GM23248 (cell line): Measurements from ENCODE around the gene ZFP2. TPM values are rescaled to one million over a fixed set of nuclear protein-coding genes. Genes with fewer than 3 reads are reported as not detected.
"Not testable (repeated sequence)": the region's sequence is repeated elsewhere in the genome, so short reads cannot be mapped to it uniquely, and the experiment has no call there.

ENCODE experiments used
- DNase-seq: peaks from one replicate; pipeline ENCODE4 v3.0.0-alpha.2; 2015
- H2AFZ ChIP-seq: fragments of 200-600 bp; sonication (generic); 2 replicates; pipeline ENCODE4 v1.6.1; 2016; ENCODE audit warnings: antibody characterized with exemption
- H3F3A ChIP-seq: fragments of 200-600 bp; sonication (generic); 2 replicates; pipeline ENCODE4 v1.6.1; 2016; ENCODE audit warnings: mild to moderate bottlenecking, antibody characterized with exemption, mixed run types; ENCODE audit not compliant: insufficient read depth
- H3K27ac ChIP-seq: fragments of 200-600 bp; sonication (generic); 2 replicates; pipeline ENCODE4 v1.5.1; 2016; ENCODE audit warnings: mild to moderate bottlenecking
- H3K27me3 ChIP-seq: fragments of 200-600 bp; sonication (generic); replicated peaks from 2 replicates; pipeline ENCODE4 v1.6.1; 2016; ENCODE audit warnings: mild to moderate bottlenecking; ENCODE audit not compliant: insufficient read depth
- H3K36me3 ChIP-seq: fragments of 200-600 bp; sonication (generic); 2 replicates; pipeline ENCODE4 v1.6.1; 2016; ENCODE audit warnings: low read depth, mild to moderate bottlenecking
- H3K4me1 ChIP-seq: fragments of 200-600 bp; sonication (generic); 2 replicates; pipeline ENCODE4 v1.6.1; 2016; ENCODE audit warnings: mild to moderate bottlenecking; ENCODE audit not compliant: insufficient read depth
- H3K4me2 ChIP-seq: fragments of 200-600 bp; sonication (generic); one replicate; pipeline ENCODE4 v1.6.1; 2016; ENCODE audit warnings: mild to moderate bottlenecking; ENCODE audit not compliant: unreplicated experiment
- H3K4me3 ChIP-seq: fragments of 200-600 bp; sonication (generic); 2 replicates; pipeline ENCODE4 v1.5.1; 2016; ENCODE audit warnings: mild to moderate bottlenecking
- H3K79me2 ChIP-seq: fragments of 200-600 bp; sonication (generic); 2 replicates; pipeline ENCODE4 v1.6.1; 2016; ENCODE audit warnings: mild to moderate bottlenecking; ENCODE audit not compliant: insufficient read depth
- H3K9ac ChIP-seq: fragments of 200-600 bp; sonication (generic); 2 replicates; pipeline ENCODE4 v1.6.1; 2016; ENCODE audit warnings: mild to moderate bottlenecking
- H3K9me2 ChIP-seq: fragments of 200-600 bp; sonication (generic); 2 replicates; pipeline ENCODE4 v1.6.1; 2016; ENCODE audit warnings: mixed run types, mild to moderate bottlenecking, moderate library complexity; ENCODE audit not compliant: insufficient read depth
- H3K9me3 ChIP-seq: fragments of 200-600 bp; sonication (generic); one replicate; pipeline ENCODE4 v1.6.1; 2017; ENCODE audit warnings: low read depth
- H4K20me1 ChIP-seq: fragments of 200-600 bp; sonication (generic); 2 replicates; pipeline ENCODE4 v1.6.0; 2016; ENCODE audit not compliant: insufficient read depth
- EZH2 ChIP-seq: fragments of 200-600 bp; sonication (generic); IDR thresholded peaks from 2 replicates; pipeline ENCODE4 v1.6.1; 2018; ENCODE audit warnings: antibody characterized with exemption, mild to moderate bottlenecking; ENCODE audit not compliant: insufficient read depth, poor library complexity, severe bottlenecking
- EZH2phosphoT487 ChIP-seq: fragments of 200-600 bp; sonication (generic); IDR thresholded peaks from 2 replicates; pipeline ENCODE4 v1.6.1; 2018; ENCODE audit warnings: antibody characterized with exemption, moderate library complexity, mild to moderate bottlenecking, low read depth; ENCODE audit not compliant: insufficient read depth
- WGBS, 2 experiments: methylation state at CpG; one replicate each; pipeline ENCODE4 v1.1.6; 2015 to 2017; ENCODE audit warnings: low lambda C conversion rate in 2 of 2, low coverage in 1 of 2; ENCODE audit errors: missing lambda C conversion rate in 2 of 2; 5-methylcytosine and 5-hydroxymethylcytosine counted together
- in situ Hi-C: fragments of 300-500 bp; cut with MboI; formaldehyde crosslinking; loops from 2 replicates; pipeline ENCODE4 v1.15.0; 2020
- polyA plus RNA-seq: library from polyadenylated mRNA; unstranded; fragments of >200 nt; fragmentation: Nextera tagmentation; extraction: Ambion mirVana; gene quantifications from 2 replicates; pipeline ENCODE4 v1.2.1, GENCODE V29; 2016
- total RNA-seq: library from RNA; depleted of rRNA; stranded (reverse); fragments of >200 nt; shearing (Covaris generic); gene quantifications from 2 replicates; pipeline ENCODE4 v1.2.3, GENCODE V29; 2014

ZFP2 gene
- total and polyA plus RNA-seq, 2 experiments from 2014 or later: 0.74 to 1.8 TPM

GRCh38 chr5:178859625-178860521 lies 35.8 kb upstream of the ZFP2 start, which contains the start of gene ZNF354B:
Gene ZNF354B, plus strand, starts transcription at chr5:178859953. Its CDS starts 1,095 bp downstream, at chr5:178861048.
- H3K27ac ChIP-seq: peak within 1 kb of the TSS; percentile 57
- in situ Hi-C loops: no loop called here
- WGBS, 2 experiments: 0 to 1% methylated on average over 53 to 69 of the region's 86 CpGs

GRCh38 chr5:178860615-178861014 lies 35.1 kb upstream of the ZFP2 start:
- WGBS, 2 experiments: no CpG with 5 or more reads among the region's 31 CpGs
- H3F3A ChIP-seq, H3K27me3 ChIP-seq, H3K9me3 ChIP-seq, H3K4me1 ChIP-seq, DNase-seq, H3K9me2 ChIP-seq, in situ Hi-C loops, H4K20me1 ChIP-seq: not testable (repeated sequence)
- Histone ChIP-seq H3K4me3 (peak overlapping the region; percentile 97), H3K27ac (peak overlapping the region; percentile 57), H3K9ac (peak overlapping the region; percentile 85), H3K36me3 (peaks cover 16% of the 10 kb centered on the region; the same call in 1 of the 2 replicates), H3K4me2 (peak overlapping the region; percentile 53), H3K79me2 (peaks cover 41% of the 10 kb centered on the region), H2AFZ (peak overlapping the region; percentile 90)

More at GRCh38 chr5:178859625-178860521, 35.8 kb upstream of the ZFP2 start, which contains the start of gene ZNF354B:
- H3K4me1 ChIP-seq: no peaks in the 10 kb centered on the region
- peak within 1 kb of the TSS; percentile 90 for H2AFZ ChIP-seq
- peak within 1 kb of the TSS; percentile 97 for H3K4me3 ChIP-seq
- 0 out of 2 replicates have a peak, but pooled peaks cover 9% of the 10 kb centered on the region for H3K36me3 ChIP-seq
- no peak for TF ChIP-seq EZH2
- no peak for TF ChIP-seq EZH2phosphoT487
- H3K79me2 ChIP-seq: peaks cover 34% of the 10 kb centered on the region
- DNase-seq: peak; percentile 97
- no peaks in the 10 kb centered on the region for H3F3A ChIP-seq
- H3K9ac ChIP-seq: peak within 1 kb of the TSS; percentile 85
- no peaks in the 10 kb centered on the region for H3K27me3 ChIP-seq
- no peaks in the 10 kb centered on the region for H3K9me3 ChIP-seq
- no peaks in the 10 kb centered on the region for H4K20me1 ChIP-seq
- H3K9me2 ChIP-seq: no peaks in the 10 kb centered on the region
- H3K4me2 ChIP-seq: peak within 1 kb of the TSS; percentile 93

- TF ChIP-seq EZH2phosphoT487: no peak
- TF ChIP-seq EZH2: no peak
- Histone ChIP-seq H3K27me3 (no peaks in the 10 kb centered on the region), H2AFZ (no peak overlapping the region), H3K9me2 (no peaks in the 10 kb centered on the region), H3K79me2 (peaks cover 42% of the 10 kb centered on the region), H3K4me3 (0 out of 2 replicates have a peak overlapping the region, but pooled peaks have one; percentile 25), H3K9ac (no peak overlapping the region), H3K36me3 (peaks cover 25% of the 10 kb centered on the region), H4K20me1 (no peaks in the 10 kb centered on the region), H3K4me1 (no peaks in the 10 kb centered on the region), H3K4me2 (no peak overlapping the region), H3K9me3 (no peaks in the 10 kb centered on the region), H3K27ac (no peak overlapping the region), H3F3A (no peaks in the 10 kb centered on the region)
- no peak for DNase-seq
- in situ Hi-C loops: no loop called here
- 97 to 98% methylated on average over 8 of the region's 8 CpGs for WGBS, 2 experiments
These were observed 34.1 kb upstream of the ZFP2 start for GRCh38 chr5:178861627-178862026.

GRCh38 chr5:178866946-178867345 lies 28.8 kb upstream of the ZFP2 start:
- DNase-seq: no peak
- Histone ChIP-seq H3K4me3 (no peak overlapping the region), H3K79me2 (peaks cover 39% of the 10 kb centered on the region), H3K9ac (no peak overlapping the region), H3K9me3 (no peaks in the 10 kb centered on the region), H3K27me3 (no peaks in the 10 kb centered on the region), H3K27ac (no peak overlapping the region), H3F3A (no peaks in the 10 kb centered on the region), H4K20me1 (no peaks in the 10 kb centered on the region), H3K4me1 (no peaks in the 10 kb centered on the region), H3K36me3 (peaks cover 47% of the 10 kb centered on the region), H2AFZ (no peak overlapping the region), H3K4me2 (no peak overlapping the region), H3K9me2 (no peaks in the 10 kb centered on the region)
- in situ Hi-C loops: no loop called here
- TF ChIP-seq EZH2phosphoT487 (no peak), EZH2 (no peak)
- WGBS, 2 experiments: 96 to 100% methylated on average over 4 of the region's 4 CpGs
